ENCODE data around the gene ARL4A. TPM values are rescaled to one million over a fixed set of nuclear protein-coding genes. Genes with fewer than 3 reads are reported as not detected.

ARL4A gene
- total and polyA plus RNA-seq, 9 of the 15 experiments (the other 6 are each of a cell fraction or from before 2014, with no cell fraction given), result 118 to 688 (median 172) TPM

- TF ChIP-seq ZBTB40 (IDR thresholded peaks at IDR 0.05) (no peak), ZBTB40 (CRISPR knock-in tag; IDR thresholded peaks at IDR 0.05) (no peak), ZNF274 (IDR thresholded peaks at IDR 0.05; ENCODE audit: borderline replicate concordance, low read depth, low read length) (no peak), L3MBTL2 (IDR thresholded peaks at IDR 0.05) (no peak), ZNF778 (CRISPR knock-in tag; IDR thresholded peaks at IDR 0.05) (no peak), SAP30 (IDR thresholded peaks at IDR 0.05; ENCODE audit: borderline replicate concordance, insufficient read depth, low read depth, low read length, poor library complexity, severe bottlenecking) (peak; percentile 44), NEUROD1 (IDR thresholded peaks at IDR 0.05; ENCODE audit: borderline replicate concordance, low read depth, low read length, partially characterized antibody) (peak; percentile 83), KHSRP (IDR thresholded peaks at IDR 0.05) (no peak), ZBTB7A (IDR thresholded peaks at IDR 0.05; ENCODE audit: borderline replicate concordance, control insufficient read depth, low read depth, low read length) (no peak), HDAC6 (IDR thresholded peaks at IDR 0.05; ENCODE audit: low read depth, low read length) (no peak), ZNF695 (CRISPR knock-in tag; IDR thresholded peaks at IDR 0.05) (no peak)
- TF ChIP-seq, protein P1, sequence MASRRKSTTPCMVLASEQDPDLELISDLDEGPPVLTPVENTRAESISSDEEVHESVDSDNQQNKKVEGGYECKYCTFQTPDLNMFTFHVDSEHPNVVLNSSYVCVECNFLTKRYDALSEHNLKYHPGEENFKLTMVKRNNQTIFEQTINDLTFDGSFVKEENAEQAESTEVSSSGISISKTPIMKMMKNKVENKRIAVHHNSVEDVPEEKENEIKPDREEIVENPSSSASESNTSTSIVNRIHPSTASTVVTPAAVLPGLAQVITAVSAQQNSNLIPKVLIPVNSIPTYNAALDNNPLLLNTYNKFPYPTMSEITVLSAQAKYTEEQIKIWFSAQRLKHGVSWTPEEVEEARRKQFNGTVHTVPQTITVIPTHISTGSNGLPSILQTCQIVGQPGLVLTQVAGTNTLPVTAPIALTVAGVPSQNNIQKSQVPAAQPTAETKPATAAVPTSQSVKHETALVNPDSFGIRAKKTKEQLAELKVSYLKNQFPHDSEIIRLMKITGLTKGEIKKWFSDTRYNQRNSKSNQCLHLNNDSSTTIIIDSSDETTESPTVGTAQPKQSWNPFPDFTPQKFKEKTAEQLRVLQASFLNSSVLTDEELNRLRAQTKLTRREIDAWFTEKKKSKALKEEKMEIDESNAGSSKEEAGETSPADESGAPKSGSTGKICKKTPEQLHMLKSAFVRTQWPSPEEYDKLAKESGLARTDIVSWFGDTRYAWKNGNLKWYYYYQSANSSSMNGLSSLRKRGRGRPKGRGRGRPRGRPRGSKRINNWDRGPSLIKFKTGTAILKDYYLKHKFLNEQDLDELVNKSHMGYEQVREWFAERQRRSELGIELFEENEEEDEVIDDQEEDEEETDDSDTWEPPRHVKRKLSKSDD (conservative IDR thresholded peaks at IDR 0.05; ENCODE audit: low read length), result no peak
- TF ChIP-seq, protein P2, sequence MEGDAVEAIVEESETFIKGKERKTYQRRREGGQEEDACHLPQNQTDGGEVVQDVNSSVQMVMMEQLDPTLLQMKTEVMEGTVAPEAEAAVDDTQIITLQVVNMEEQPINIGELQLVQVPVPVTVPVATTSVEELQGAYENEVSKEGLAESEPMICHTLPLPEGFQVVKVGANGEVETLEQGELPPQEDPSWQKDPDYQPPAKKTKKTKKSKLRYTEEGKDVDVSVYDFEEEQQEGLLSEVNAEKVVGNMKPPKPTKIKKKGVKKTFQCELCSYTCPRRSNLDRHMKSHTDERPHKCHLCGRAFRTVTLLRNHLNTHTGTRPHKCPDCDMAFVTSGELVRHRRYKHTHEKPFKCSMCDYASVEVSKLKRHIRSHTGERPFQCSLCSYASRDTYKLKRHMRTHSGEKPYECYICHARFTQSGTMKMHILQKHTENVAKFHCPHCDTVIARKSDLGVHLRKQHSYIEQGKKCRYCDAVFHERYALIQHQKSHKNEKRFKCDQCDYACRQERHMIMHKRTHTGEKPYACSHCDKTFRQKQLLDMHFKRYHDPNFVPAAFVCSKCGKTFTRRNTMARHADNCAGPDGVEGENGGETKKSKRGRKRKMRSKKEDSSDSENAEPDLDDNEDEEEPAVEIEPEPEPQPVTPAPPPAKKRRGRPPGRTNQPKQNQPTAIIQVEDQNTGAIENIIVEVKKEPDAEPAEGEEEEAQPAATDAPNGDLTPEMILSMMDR (IDR thresholded peaks at IDR 0.05 in 2 of 3, conservative IDR thresholded peaks at IDR 0.05 in 1 of 3; ENCODE audit: insufficient read depth in 2 of 3, low read depth in 1 of 3, low read length in 3 of 3), result peak; percentile 67 to 84 (median 83)
Observed at GRCh38 chr7:12686891-12687717, at the start of gene ARL4A (continued).
